SU-DHL-6 (cell line): ENCODE measurements around the gene TNS3.

ENCODE experiments used
- H2AFZ ChIP-seq: fragments of 200-600 bp; sonication (generic); 2 replicates; pipeline ENCODE4 v1.6.1; 2014; ENCODE audit warnings: low read depth, mild to moderate bottlenecking, moderate library complexity, mixed read lengths, antibody characterized with exemption, low read length; ENCODE audit not compliant: severe bottlenecking
- H3F3A ChIP-seq: fragments of 200-600 bp; shearing (Covaris generic); 2 replicates; pipeline ENCODE4 v1.6.0; 2016; ENCODE audit warnings: antibody characterized with exemption, mild to moderate bottlenecking; ENCODE audit not compliant: insufficient read depth
- H3K27ac ChIP-seq: fragments of 200-600 bp; sonication (generic); 2 replicates; pipeline ENCODE4 v1.5.1; 2016; ENCODE audit warnings: low read depth, mild to moderate bottlenecking, low read length, moderate library complexity, mixed read lengths
- H3K27me3 ChIP-seq: fragments of 200-600 bp; sonication (generic), shearing (Covaris generic); 2 replicates; pipeline ENCODE4 v1.6.0; 2014; ENCODE audit warnings: mild to moderate bottlenecking, low read length
- H3K36me3 ChIP-seq: fragments of 200-600 bp; sonication (generic); 2 replicates; pipeline ENCODE4 v1.6.1; 2014; ENCODE audit warnings: mild to moderate bottlenecking, low read length, mixed read lengths
- H3K4me2 ChIP-seq: fragments of 300-600, 200-600 bp; shearing (Covaris generic), sonication (generic); 2 replicates; pipeline ENCODE4 v1.6.0; 2014; ENCODE audit warnings: low read length, low read depth, mild to moderate bottlenecking; ENCODE audit not compliant: poor library complexity, severe bottlenecking
- H3K4me3 ChIP-seq: fragments of 200-600 bp; sonication (generic); 2 replicates; pipeline ENCODE4 v1.5.1; 2014; ENCODE audit warnings: antibody characterized with exemption, low read length, mild to moderate bottlenecking, mixed read lengths; ENCODE audit not compliant: insufficient read depth, poor library complexity, severe bottlenecking
- H3K79me2 ChIP-seq: fragments of 200-600 bp; sonication (generic); 2 replicates; pipeline ENCODE4 v1.6.1; 2014; ENCODE audit warnings: mild to moderate bottlenecking, low read length, moderate library complexity; ENCODE audit not compliant: insufficient read depth
- H3K9ac ChIP-seq: fragments of 200-600 bp; sonication (generic); 2 replicates; pipeline ENCODE4 v1.7.0; 2014; ENCODE audit warnings: mild to moderate bottlenecking, low read length
- H3K9me2 ChIP-seq: fragments of 200-600 bp; sonication (generic); replicated peaks from 2 replicates; pipeline ENCODE4 v1.6.1; 2014; ENCODE audit warnings: low read length; ENCODE audit not compliant: insufficient read depth
- H3K9me3 ChIP-seq: fragments of 200-600 bp; sonication (generic); 2 replicates; pipeline ENCODE4 v1.6.1; 2014; ENCODE audit warnings: low read length, mixed read lengths; ENCODE audit not compliant: insufficient read depth
- H4K20me1 ChIP-seq: fragments of 200-600 bp; sonication (generic); 2 replicates; pipeline ENCODE4 v1.6.1; 2014; ENCODE audit warnings: low read depth, mild to moderate bottlenecking, antibody characterized with exemption, low read length, moderate library complexity, mixed read lengths
- CTCF ChIP-seq: fragments of 200-600 bp; sonication (generic); IDR thresholded peaks from one replicate; pipeline ENCODE4 v1.5.1; 2017; ENCODE audit warnings: antibody characterized with exemption, mild to moderate bottlenecking, low read length, moderate library complexity; ENCODE audit not compliant: insufficient read depth, poor library complexity, severe bottlenecking
- EZH2phosphoT487 ChIP-seq: fragments of 200-600 bp; sonication (generic), shearing (Covaris generic); conservative IDR thresholded peaks from 2 replicates; pipeline ENCODE4 v1.6.1; 2018; ENCODE audit warnings: mild to moderate bottlenecking, antibody characterized with exemption, low read length, moderate library complexity, mixed read lengths

The TNS3 gene

GRCh38 chr7:47559306-47560220 is 22.3 kb downstream of the TNS3 start:
- no peak overlapping the region for H3K9ac ChIP-seq
- H3K4me3 ChIP-seq, result no peak overlapping the region
- H4K20me1 ChIP-seq, result no peaks in the 10 kb centered on the region
- no peaks in the 10 kb centered on the region for H3K9me2 ChIP-seq
- no peaks in the 10 kb centered on the region for H3K36me3 ChIP-seq
- H2AFZ ChIP-seq, result no peak overlapping the region
- H3F3A ChIP-seq, result no peaks in the 10 kb centered on the region
- H3K9me3 ChIP-seq, result no peaks in the 10 kb centered on the region
- H3K27me3 ChIP-seq, result no peaks in the 10 kb centered on the region
- peaks cover 87% of the 10 kb centered on the region for H3K79me2 ChIP-seq
- no peak overlapping the region for H3K27ac ChIP-seq
- TF ChIP-seq EZH2phosphoT487 (no peak), CTCF (no peak)
- no peak overlapping the region for H3K4me2 ChIP-seq

- no peaks in the 10 kb centered on the region for H4K20me1 ChIP-seq
Observed at GRCh38 chr7:47557694-47558670, 23.9 kb downstream of the TNS3 start.

GRCh38 chr7:47557317-47557693 is 24.6 kb downstream of the TNS3 start:
- H3K27ac ChIP-seq, result no peak overlapping the region
- H2AFZ ChIP-seq, result no peak overlapping the region
- no peaks in the 10 kb centered on the region for H4K20me1 ChIP-seq
- H3K79me2 ChIP-seq, result peaks cover 80% of the 10 kb centered on the region
- H3K9me2 ChIP-seq, result no peaks in the 10 kb centered on the region
- no peaks in the 10 kb centered on the region for H3F3A ChIP-seq
- no peaks in the 10 kb centered on the region for H3K27me3 ChIP-seq
- TF ChIP-seq CTCF, result no peak
- TF ChIP-seq EZH2phosphoT487, result no peak
- no peaks in the 10 kb centered on the region for H3K36me3 ChIP-seq
- no peak overlapping the region for H3K4me2 ChIP-seq
- H3K9me3 ChIP-seq, result no peaks in the 10 kb centered on the region
- H3K4me3 ChIP-seq, result no peak overlapping the region
- H3K9ac ChIP-seq, result no peak overlapping the region

More at GRCh38 chr7:47557694-47558670, 23.9 kb downstream of the TNS3 start:
- Histone ChIP-seq H3K79me2 (peaks cover 80% of the 10 kb centered on the region), H3K4me3 (no peak overlapping the region), H3K36me3 (no peaks in the 10 kb centered on the region), H3K9ac (no peak overlapping the region), H3F3A (no peaks in the 10 kb centered on the region), H3K27me3 (no peaks in the 10 kb centered on the region), H2AFZ (no peak overlapping the region), H3K9me2 (no peaks in the 10 kb centered on the region), H3K27ac (no peak overlapping the region), H3K9me3 (no peaks in the 10 kb centered on the region), H3K4me2 (no peak overlapping the region)
- TF ChIP-seq EZH2phosphoT487 (no peak), CTCF (no peak)
